GM21447 (cell line): ENCODE results near the gene XRN2.

Experiments
- ATAC-seq: cut with Tn5 transposase; IDR thresholded peaks from one replicate; pipeline ENCODE4 v1.9.1; 2021; ENCODE audit not compliant: unreplicated experiment

XRN2 gene

DNA sequence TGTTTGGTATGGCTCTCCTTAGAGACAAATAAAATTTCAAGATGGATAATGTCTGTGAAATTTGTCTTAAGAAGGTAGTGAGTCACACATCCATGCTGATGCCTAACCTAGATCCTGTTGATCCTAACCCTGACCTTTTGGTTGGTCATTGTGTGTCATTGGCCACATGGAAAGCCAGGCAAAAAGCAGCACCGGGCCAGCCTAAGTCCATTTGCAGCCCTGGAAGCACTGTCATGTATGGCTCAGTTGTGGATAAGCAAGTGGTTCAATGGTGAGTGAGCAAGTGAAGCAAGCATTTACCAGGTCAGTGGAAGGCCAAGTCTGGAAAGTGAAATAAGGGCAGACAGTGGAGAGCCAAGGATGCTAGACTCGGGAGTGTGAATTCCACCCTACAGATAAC is 12.1 kb upstream of the XRN2 start:
- ATAC-seq, result no peak

DNA sequence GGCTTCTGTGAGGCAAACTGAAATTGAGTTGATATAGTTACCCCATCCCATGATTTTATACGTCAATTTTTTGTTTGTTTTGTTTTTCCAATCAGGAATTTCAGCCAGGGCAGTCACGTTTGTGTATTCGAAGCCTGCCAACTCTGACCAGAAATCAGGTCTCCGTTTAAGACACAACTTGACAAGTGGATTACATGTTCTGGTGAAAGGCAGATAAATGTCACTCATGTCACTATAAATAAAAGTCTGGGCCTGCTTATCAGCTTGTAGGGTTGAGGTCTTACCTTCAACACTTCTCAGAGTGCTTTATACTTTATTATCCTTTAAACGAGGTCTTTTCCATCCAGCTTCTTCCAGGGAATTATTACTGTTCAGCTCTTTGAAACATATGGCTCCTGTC is 8.4 kb upstream of the XRN2 start:
- ATAC-seq, result no peak

DNA sequence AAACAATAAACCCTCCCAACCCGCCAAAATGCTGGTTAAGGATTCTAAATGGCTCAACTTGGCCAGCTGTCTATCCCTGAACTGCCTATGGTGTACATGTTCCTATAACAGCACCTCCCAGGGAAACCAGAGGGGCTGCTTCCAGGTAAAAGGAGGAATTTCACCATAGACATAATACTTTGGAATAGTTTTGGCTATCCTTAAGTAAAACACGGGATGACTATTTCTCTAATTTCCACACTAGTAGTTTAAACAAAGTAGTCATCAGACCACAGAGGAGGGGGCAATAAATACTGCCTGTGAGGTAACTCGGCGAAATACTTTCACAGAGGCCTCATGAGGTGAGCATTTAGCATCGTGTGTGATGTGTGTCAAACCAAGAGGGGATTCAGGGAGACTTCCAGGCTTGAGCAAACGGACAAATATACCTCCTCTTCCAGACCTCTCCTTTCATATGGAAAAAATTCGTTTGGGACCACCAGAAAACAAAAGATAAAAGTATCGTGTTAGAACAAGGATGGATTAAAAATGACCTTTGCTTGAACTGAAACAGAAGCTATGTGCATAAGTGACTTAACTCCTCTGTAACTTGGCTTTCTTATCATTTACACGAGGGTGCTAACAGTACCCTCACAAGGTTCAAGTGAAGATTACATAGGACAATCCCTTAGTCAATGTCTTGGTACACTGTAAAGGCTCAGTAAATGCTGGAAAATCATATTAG is 1.0 kb upstream of the XRN2 start:
- ATAC-seq, result no peak

DNA sequence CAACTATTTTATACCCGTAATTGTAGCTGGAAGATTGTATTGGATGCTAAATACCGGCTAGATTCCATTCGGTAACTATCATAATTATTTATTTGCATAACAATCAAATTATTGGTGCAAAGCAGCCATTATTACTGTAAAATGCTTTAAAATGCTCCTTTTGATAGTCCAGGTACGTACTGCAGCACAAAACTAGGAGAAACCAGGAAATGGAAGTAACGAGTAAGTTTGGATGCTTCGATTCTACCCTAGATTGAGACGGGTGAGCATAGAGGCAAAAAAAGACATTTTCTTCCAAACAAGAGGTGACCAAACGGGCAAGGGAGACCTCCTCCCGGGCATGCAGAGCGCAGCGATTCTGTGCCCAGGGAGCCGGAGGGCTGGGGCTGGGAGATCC is 469 bp upstream of the XRN2 start:
- no peak for ATAC-seq

DNA sequence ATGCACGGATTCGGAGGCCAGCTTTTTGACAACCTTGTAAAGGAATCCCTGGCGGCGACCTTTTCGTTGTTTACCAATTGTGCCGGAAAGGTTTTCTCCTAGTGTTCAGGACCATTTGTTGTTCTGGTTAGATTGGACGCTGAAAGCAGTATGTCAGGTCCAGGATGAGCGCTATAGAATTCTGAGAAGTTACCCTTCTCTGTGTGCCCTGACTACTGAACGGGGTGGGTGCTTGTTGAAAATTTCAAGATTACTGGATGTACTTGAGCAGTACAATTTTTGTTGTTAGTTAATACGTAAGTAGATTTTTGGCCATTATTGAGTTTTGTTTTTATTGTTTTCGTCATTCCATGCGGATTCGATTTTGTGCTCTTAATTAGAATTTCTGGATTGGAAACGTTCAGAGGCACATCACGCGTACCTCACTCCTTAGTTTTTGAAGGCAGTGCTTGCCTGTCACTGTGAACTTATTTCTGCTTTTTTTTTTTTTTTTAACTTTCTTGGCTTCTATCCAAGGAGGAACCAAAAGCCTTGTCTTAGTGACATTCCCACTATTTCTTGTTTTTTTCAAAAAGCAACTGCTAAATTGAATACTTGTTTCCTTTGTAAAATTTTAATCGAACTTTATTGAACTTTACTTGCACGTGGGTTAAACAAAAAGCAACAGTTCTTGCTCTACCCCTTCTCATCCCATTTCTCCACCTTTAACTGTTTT is 898 bp downstream of the XRN2 start:
- peak; percentile 6 for ATAC-seq

DNA sequence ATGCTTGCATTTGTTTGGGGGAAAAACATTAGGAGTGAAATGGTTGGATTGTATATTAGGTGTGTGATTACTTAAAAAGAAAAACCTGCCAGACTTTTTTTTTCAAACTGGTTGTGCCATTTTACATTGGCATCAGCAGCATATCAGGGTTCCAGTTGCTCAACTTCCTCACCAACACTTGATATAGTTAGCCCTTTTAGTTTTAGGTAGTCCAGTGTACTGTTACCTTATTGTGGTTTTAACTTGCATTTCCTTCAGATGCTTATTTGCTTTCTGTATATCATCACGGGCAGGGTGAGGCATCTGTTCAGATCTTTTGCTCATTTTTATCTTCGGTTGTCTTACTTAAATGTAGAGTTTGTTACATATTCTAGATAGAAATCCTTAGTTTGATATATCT is 5.2 kb downstream of the XRN2 start:
- ATAC-seq, result no peak

DNA sequence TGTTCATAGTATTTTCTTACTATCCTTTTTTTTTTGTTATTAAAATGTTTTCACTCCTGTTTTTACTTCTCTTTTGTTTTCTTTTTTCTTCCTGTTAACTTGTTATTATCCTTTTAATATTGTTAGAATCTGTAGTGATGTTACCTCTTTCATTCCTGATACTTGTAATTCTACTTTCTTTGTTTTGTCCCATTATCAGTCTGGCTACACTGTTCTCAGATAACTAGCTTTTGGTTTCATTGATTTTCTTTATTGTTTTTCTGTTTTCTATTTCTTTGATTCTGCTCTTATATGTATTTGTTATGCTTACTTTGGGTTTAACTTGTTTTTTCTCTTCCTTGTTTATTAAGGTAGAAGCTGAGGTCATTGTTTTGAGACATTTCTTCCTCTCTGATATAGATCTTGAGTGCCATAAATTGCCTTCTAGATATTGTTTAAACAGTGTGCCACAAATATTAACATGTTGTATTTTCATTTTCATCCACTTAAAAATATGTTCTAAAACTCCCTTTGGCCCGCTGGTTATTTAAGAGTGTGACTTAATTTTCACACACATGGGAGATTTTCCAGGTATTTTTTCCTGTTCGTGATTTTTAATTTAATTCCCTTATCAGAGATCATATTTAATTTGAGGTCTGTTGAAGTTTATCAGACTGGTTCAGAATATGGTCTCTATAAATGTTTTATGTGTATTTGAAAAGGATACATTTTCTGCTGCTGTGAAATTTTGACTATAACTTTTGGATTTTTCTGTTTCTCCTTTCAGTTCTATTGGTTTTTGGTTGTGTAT is 6.7 kb downstream of the XRN2 start:
- no peak for ATAC-seq

DNA sequence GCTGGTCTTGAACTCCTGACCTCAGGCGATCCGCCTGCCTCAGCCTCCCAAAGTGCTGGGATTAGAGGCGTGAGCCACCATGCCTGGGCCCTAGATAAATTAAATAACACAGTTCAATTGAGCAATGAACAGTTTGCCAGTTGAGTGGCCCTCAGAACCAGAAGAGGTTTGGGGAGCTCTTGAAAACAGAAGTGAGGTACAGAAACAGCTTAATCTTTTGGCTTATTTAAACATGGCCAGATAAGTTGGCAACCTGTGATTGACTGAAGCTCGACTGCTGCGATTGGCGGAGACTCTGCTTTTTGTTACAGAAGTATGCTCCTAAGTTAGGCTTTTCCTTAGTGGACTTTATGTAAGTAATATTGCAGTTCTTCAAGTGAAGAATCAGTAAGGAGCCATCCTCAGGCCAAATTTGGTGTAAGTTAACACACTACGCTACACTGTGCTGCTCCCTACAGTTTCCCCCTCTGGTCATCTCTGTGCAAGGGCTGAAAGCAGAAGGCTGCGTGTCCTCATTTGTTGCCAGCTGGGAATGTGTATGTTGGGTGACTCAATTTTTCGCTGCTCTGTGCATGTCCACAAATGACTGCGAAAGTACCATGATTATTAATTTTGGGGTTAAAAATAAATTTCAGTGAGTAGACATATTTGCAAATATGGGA is 9.8 kb downstream of the XRN2 start:
- no peak for ATAC-seq

DNA sequence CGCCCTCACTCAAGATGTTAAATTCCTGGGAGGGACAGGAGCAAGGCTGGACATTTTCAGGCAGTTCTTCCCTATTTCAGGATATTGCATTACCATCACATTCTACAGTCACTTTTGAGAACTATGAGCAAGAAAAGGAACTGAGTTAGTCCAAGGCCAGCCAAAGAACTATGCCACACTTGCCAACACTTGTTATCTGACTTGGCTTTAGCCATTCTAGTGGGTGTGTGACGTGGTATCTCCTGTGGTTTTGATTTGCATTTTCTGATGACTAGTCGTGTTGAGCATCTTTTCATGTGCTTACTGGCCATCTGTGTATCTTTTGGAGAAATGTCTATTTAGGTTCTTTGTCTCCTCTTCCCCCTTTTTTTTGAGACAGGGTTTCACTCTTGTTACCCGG is 12.0 kb downstream of the XRN2 start:
- ATAC-seq, result no peak

DNA sequence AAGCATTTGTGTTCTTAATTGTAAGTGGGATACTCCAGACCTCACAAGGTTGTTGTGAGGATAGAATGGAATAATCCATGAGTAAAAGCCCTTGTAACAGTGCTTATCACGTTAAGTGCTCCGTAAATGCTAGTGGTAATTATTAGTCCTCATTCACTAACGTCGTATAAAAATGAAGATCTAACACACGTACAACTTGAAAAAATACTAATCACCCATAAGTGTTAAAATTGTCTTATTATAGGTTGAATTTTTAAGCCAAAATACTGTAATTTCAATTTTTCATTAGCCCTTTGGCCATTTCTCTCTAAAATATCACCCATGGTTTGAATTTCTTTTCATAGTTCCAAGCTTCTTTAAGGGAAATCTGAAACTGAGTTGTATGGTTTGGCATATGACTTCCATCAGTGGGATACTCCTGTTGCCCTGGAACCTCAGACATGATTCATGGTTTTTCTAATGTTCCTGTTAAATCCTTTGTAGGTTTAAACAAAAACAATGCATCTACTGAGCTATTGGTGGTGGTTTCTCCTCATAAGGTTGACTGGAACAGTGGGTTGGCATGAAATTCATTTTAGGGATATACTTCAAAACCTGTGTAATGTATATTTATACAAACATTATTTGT is 19.1 kb downstream of the XRN2 start:
- ATAC-seq, result no peak

DNA sequence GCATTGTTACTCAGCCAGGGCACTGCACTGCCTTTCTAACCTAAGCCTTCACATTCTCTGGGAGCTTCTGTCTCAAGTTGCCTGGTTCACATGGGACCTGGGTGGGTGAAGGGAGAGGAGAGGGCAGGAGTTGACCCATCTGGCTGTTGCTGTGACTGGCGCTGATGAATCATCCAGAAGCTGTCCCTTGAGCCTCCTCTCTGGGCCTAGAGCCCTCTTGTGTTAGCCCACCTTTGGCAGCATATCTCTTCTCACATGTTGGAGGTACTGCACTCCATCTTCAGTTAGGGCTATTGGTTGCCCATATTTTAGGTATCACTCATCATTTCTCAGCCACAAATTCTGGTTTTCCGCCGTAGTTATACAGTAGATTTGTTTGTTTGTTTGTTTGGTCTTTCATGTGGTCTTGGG is 19.8 kb downstream of the XRN2 start:
- ATAC-seq, result no peak

DNA sequence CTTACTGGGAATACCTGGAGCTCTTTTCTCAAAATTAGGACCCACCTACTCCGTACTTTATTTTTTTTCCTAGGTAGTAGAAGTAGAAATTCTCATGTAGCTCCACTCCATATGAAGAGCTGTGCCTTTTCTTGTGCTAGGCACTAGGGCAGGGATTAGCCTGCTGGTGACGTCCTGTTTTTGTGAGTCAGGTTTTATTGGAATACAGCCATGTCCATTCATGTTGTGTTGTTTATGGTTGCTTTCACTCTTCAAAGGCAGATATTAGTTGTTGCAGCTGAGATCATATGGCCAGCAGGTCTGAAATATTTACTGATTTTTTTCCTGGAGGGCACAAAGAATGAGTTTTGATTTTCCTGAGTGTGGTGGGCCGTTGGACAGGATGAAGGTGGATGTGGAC is 20.5 kb downstream of the XRN2 start:
- ATAC-seq, result no peak

DNA sequence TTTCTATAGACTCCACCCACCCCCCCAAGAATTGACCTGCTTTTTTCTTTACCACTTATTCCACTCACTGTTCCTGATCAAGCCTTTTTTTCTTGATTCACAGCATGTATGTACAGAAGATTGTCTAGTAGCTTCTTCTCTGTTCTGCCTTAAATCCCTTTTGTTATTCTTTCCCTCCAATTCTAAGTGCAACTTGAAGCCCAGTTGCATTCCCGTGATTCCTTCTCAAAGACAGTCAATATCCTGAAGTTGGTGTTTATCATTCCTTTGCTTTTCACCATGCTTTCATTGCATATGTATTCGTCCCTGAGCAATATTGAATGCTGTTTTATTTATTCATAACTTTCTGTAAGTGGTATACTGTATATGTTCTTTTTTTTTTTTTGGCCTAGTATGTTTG is 21.0 kb downstream of the XRN2 start:
- no peak for ATAC-seq

DNA sequence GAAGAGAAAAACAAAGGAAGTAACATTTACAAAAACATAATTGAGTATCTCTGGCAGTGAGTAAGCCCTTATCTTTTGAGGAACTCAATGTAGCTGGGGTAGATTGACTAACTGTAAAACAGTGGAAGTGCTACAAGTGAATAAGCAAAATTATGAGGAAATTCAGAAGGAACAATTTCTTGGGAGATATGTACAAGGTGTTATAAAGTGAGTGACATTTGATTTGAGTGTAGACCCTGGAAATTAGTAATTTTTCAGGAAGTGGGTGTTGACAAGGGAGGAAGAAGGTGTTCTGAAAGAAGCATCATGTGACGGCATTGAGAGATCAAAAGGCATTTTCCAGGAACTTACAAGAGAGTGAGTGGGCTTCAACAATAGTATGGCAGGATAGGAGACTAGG is 22.2 kb downstream of the XRN2 start:
- ATAC-seq, result no peak

DNA sequence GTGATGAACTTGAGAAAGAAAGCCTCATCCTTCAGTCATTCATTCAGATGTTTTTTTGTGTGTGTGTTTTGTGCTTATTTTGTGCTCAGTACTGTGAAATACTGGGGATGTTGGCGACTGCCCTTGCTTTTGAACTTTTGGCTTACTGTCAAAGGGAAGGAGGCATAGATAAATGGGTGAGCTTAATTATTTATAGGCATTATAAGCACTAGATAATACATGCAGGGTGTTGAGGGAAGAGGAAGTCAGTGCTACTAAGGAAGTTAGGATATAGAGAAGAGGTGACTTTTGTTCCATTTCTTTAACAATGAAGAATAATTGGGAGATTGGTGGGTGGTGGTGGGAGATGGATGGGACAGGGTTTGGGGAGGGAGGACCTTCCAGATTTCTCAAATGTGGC is 23.6 kb downstream of the XRN2 start:
- no peak for ATAC-seq

DNA sequence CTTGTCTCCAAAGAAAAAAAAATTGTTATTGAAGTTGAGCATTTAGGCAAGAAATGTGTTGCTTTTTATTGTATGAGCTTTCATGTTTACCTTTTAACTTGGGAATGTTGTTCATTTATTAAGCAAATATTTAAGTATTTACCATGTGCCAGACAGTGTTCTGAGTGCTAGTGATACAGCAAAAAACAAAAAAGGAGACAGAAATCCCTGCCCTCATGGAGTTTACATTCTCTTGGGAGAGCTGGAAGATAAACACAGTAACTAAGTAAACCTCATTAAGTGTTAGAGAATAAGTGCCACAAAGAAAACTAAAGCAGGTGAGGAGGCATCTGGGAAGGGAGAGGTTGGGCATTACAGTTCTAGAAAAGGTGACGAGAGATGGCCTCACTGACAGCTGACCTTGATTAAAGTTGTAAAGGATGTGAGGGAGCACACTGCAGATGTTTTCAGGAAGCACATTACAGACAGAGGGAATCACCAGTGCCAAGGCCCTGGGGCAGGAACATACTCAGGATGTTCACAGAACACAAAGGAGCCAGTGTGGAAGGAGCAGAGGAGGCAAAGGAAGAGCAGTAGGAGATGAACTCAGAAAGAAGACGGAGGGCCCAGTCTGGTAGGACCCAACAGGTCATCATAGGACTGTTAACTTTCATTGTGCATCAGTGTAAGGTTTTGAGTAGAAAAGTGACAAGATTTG is 33.5 kb downstream of the XRN2 start:
- ATAC-seq, result no peak

DNA sequence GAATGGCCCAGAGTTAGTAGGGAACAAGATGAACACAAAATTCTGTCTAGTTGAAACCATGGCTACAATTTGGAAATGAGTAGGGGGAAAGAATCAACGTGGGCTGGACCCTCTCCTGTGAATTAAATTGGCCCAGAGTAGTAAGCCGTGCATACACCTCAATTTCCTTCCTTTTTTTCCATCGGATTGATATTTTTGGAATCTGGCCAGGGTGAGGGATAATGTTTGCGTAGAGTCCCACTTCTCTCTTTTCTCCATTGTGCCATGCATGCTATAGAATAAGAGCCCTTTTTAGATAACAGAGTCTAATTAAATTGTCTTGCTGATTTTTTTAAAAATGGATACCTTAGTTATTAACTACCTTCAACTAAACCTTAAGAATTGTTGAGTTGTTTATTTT is 35.2 kb downstream of the XRN2 start:
- no peak for ATAC-seq

DNA sequence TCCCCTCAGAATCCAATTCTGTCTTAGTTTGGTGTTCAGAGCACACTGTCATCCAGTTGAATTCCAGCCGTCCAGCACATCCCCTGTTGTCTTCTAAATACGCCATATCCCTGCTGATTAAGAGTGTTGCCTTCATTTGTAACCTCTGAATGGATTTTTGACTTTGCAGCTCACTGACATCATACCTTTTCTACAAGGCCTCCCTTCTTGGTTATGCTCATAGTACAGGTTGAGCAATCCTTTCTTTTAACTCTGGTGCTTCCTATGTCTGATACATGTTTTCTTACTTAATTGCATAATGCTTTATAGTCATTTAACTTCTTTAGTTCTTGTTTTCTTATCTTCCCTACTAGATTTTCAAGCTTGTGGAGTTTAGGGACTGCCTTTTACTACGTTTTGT is 36.4 kb downstream of the XRN2 start:
- no peak for ATAC-seq

DNA sequence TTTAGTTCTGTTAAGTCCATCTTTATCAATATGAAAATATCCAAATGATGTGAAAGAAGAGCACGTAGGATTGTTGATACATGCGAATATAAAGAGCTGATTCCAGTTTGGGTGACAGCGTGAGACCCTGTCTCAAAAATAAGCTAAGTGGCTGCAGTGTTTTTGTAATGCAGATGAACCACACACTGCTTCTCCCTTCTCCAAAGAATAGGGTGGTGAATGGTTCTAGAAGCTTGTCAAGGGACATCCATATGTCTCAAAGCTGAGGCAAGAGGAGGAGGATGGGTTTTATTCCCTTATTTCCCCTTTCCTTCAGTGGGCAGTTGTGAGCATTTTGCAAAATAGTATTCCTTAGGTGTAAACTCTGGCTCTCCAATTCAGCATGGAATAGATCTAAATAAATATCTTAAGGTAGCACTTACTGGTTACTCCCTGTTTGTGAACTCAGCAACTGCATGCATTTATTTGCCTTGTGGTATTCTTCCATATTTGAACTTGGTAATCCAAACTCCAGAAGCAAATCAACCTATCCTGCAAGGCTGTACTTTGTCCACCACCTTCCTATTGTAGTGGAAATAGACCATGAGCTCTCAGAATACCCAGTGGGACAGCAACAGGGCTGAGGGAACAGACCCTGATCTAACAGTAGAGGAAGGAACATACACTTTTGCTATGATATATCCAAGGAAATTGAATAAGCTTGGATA is 38.0 kb downstream of the XRN2 start:
- no peak for ATAC-seq
